Skin epidermis (tissue), 12 donors: ENCODE data around the gene KCNA5.

Source experiments
- H3K27ac ChIP-seq, 21 experiments: fragments of 200-600 bp; sonication (generic) in 11 of 21; one replicate each; pipeline ENCODE4 v1.5.0; 2020; ENCODE audit warnings: mild to moderate bottlenecking in 3 of 21, inconsistent platforms in 2 of 21, moderate library complexity in 2 of 21
- H3K4me3 ChIP-seq, 7 experiments: fragments of 200-600 bp; sonication (generic) in 2 of 7; one replicate each; pipeline ENCODE4 v1.5.0; 2020; ENCODE audit warnings: inconsistent platforms in 2 of 7, mild to moderate bottlenecking in 2 of 7, moderate library complexity in 1 of 7

The KCNA5 gene

GRCh38 chr12:5052348-5052747, 8.7 kb downstream of the KCNA5 start:
- no peak overlapping the region for H3K4me3 ChIP-seq
- no peak overlapping the region for H3K27ac ChIP-seq

- Histone ChIP-seq H3K4me3 (no peak overlapping the region), H3K27ac (no peak overlapping the region)
Observed at GRCh38 chr12:5059358-5059757, 15.7 kb downstream of the KCNA5 start.

- Histone ChIP-seq H3K27ac (no peak overlapping the region), H3K4me3 (no peak overlapping the region)
Observed at GRCh38 chr12:5060958-5061357, 17.3 kb downstream of the KCNA5 start.

- no peak overlapping the region for H3K4me3 ChIP-seq
- H3K27ac ChIP-seq, result no peak overlapping the region
Observed at GRCh38 chr12:5063149-5063548, 19.5 kb downstream of the KCNA5 start.

- no peak overlapping the region for H3K27ac ChIP-seq
- H3K4me3 ChIP-seq, result no peak overlapping the region
Observed at GRCh38 chr12:5064913-5065490, 21.3 kb downstream of the KCNA5 start.

- no peak overlapping the region for H3K27ac ChIP-seq
- H3K4me3 ChIP-seq, result no peak overlapping the region
Observed at GRCh38 chr12:5066251-5066650, 22.6 kb downstream of the KCNA5 start.

GRCh38 chr12:5068126-5068525, 24.4 kb downstream of the KCNA5 start:
- no peak overlapping the region for H3K27ac ChIP-seq

GRCh38 chr12:5068619-5069018, 24.9 kb downstream of the KCNA5 start:
- Histone ChIP-seq H3K4me3 (no peak overlapping the region), H3K27ac (no peak overlapping the region)

More at GRCh38 chr12:5068126-5068525, 24.4 kb downstream of the KCNA5 start:
- no peak overlapping the region for H3K4me3 ChIP-seq

- no peak overlapping the region for H3K27ac ChIP-seq
- H3K4me3 ChIP-seq, result no peak overlapping the region
Observed at GRCh38 chr12:5070090-5070489, 26.4 kb downstream of the KCNA5 start.

GRCh38 chr12:5071496-5071895, 27.8 kb downstream of the KCNA5 start:
- Histone ChIP-seq H3K27ac (no peak overlapping the region), H3K4me3 (no peak overlapping the region)

- no peak overlapping the region for H3K27ac ChIP-seq
- no peak overlapping the region for H3K4me3 ChIP-seq
Observed at GRCh38 chr12:5072311-5072710, 28.6 kb downstream of the KCNA5 start.

GRCh38 chr12:5073054-5073453, 29.4 kb downstream of the KCNA5 start:
- Histone ChIP-seq H3K27ac (no peak overlapping the region), H3K4me3 (no peak overlapping the region)

GRCh38 chr12:5073853-5074252, 30.2 kb downstream of the KCNA5 start:
- no peak overlapping the region for H3K27ac ChIP-seq
- no peak overlapping the region for H3K4me3 ChIP-seq

- no peak overlapping the region for H3K27ac ChIP-seq
- no peak overlapping the region for H3K4me3 ChIP-seq
Observed at GRCh38 chr12:5076761-5077160, 33.1 kb downstream of the KCNA5 start.

- no peak overlapping the region for H3K27ac ChIP-seq
- H3K4me3 ChIP-seq, result no peak overlapping the region
Observed at GRCh38 chr12:5078423-5078822, 34.7 kb downstream of the KCNA5 start.

GRCh38 chr12:5081016-5081415, 37.3 kb downstream of the KCNA5 start:
- H3K27ac ChIP-seq, result no peak overlapping the region
- H3K4me3 ChIP-seq, result no peak overlapping the region

- Histone ChIP-seq H3K4me3 (no peak overlapping the region), H3K27ac (no peak overlapping the region)
Observed at GRCh38 chr12:5083955-5084849, 40.5 kb downstream of the KCNA5 start.

- H3K4me3 ChIP-seq, result no peak overlapping the region
- no peak overlapping the region for H3K27ac ChIP-seq
Observed at GRCh38 chr12:5085896-5086295, 42.2 kb downstream of the KCNA5 start.

- no peak overlapping the region for H3K4me3 ChIP-seq
- H3K27ac ChIP-seq, result no peak overlapping the region
Observed at GRCh38 chr12:5087831-5088554, 44.3 kb downstream of the KCNA5 start.

GRCh38 chr12:5088586-5089264, 45.0 kb downstream of the KCNA5 start:
- Histone ChIP-seq H3K4me3 (no peak overlapping the region), H3K27ac (no peak overlapping the region)
